Activated CD8-positive, alpha-beta memory T cell treated with anti-CD3 and anti-CD28 coated beads for 24 hours (primary cell): ENCODE measurements around the gene SFMBT2.

Experiments
- DNase-seq: peaks from one replicate; pipeline ENCODE4 v3.0.0-alpha.2; 2020

The SFMBT2 gene

GRCh38 chr10:7293378-7293920 is 117.4 kb downstream of the SFMBT2 start:
- DNase-seq, result no peak

DNA sequence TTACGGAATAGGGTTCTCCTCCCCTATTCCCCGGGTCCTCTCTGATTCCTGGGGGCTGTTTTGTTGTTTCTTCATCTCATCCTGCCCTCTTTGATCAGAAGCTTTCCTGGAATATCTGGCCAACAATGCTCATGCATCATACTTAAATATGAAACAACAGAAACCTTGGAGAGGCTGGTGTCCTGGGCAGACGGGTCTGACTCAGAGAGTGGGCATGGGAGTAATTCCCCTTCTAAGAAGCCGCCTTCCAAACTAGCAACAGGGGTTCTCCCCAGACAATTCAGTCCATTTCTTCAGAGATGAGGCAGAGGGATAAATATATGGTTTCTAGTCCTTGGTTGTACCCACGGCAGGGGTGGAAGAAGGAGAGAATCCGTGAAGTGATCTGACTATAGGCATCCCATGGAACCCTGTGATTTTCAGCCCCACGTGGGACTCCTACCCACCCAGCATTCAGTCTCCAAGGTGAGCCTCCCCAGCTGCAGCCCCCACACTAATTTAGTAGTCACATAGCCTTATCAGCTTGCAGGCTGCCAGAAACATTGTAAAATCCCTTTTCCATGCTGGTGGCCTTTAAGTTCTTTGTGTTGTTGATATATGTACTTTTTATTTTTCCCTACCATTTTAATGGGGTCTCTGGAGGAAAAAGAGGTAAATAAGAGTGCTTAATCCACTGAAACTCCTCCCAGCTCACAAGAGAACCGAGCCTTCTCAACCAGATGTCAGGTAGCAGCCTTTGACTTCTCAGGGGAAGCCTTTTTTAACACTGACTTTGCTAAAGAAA is 119.2 kb downstream of the SFMBT2 start:
- no peak for DNase-seq

- no peak for DNase-seq
Observed at GRCh38 chr10:7288060-7288690, 122.7 kb downstream of the SFMBT2 start.

DNA sequence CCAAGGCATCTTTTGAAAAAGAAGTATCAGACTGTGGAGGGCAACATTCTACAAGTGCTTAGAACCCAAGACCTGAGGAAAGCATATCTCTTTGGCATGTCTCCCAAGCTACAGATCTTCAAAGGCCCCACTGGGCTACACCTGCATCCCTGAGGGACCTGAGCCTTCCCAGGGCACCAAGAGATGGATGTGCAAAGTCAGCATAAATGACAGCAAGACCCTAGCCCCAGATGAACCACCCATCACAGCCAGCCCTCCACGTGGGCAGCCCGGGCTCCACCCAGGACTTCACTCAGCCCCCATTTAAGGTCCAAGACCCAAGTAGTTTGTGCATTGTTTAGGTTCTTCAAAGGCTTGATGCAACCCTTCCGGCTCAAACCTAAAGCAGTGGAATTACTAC is 123.5 kb downstream of the SFMBT2 start:
- no peak for DNase-seq

DNA sequence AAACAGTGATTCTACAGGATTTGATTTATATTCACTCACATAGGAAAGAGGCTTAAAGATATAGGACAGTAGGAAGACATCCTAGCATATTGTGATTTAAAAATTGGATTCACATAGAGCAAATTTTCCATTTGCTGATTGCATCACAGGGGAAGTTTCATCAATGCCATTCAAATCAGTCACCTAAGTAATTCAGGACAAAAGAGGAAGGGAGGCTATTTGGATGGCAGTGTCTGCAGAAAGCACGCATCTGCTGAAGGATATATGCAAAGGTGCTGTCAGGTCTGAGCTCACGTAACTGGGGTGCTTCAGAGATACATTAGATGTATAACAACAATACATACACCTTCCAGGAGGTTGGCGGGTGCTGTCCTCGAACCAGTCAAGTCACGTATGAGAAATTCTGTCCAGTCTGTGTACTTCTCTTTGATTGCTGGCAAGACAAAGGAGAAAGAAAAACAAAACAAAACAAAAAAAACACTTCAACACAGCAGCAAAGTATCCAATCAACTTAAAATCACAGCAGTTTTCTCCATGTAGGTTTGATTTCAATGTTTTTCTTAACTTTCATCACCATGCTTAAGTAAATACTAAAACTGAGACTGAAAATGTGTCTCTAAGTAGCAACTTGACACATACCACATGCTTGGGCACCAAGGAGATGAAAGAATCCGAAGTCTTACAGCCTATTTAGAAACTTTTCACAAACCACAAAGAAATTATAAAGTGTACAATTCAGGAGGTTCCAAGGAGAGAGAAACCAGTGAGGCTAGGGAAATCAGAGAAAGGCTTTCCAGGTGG is 125.1 kb downstream of the SFMBT2 start:
- DNase-seq, result no peak

GRCh38 chr10:7283246-7283645 is 127.6 kb downstream of the SFMBT2 start:
- DNase-seq, result no peak

- DNase-seq, result no peak
Observed at GRCh38 chr10:7282457-7282856, 128.4 kb downstream of the SFMBT2 start.

- no peak for DNase-seq
Observed at GRCh38 chr10:7281429-7281828, 129.4 kb downstream of the SFMBT2 start.

DNA sequence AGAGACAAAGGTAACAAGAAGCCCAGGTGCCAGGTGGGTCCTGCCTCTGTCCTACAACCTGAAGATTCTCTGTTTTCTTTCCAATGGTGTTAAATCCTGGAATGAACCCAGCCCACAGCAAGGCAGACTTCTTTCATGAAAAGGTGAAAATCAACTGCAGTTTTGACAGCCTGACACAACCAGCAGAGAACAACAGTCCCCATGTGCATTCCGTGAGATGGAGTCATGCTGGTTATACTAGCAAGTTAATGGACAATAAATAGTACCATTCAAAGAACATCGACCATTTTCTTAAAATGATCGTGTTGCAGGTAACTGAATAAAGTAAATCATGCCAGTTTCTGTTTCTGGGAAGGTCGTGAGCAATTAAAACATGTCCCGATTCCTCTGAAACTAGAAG is 131.5 kb downstream of the SFMBT2 start:
- DNase-seq, result no peak

- no peak for DNase-seq
Observed at GRCh38 chr10:7277867-7278266, 133.0 kb downstream of the SFMBT2 start.

DNA sequence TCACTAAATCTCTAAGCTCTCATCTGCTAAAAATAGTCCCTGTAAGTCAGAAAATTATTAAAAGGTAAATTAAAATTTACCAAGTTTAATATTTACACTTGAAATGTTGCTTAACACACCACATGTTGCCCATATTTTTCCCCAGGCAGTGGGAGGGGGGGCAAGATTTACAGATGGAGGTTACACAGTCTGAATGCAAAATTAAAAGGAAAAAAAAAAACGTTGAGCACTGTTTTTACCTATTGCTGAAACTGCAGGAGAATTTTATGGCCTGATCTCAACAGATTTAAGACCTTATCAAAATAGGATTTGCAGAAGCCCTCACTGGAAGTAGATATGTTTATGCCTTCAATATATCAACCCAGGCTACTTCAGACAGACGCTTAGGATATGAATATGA is 133.4 kb downstream of the SFMBT2 start:
- DNase-seq, result no peak

- no peak for DNase-seq
Observed at GRCh38 chr10:7275761-7276440, 134.9 kb downstream of the SFMBT2 start.

GRCh38 chr10:7274293-7274692 is 136.5 kb downstream of the SFMBT2 start:
- no peak for DNase-seq

DNA sequence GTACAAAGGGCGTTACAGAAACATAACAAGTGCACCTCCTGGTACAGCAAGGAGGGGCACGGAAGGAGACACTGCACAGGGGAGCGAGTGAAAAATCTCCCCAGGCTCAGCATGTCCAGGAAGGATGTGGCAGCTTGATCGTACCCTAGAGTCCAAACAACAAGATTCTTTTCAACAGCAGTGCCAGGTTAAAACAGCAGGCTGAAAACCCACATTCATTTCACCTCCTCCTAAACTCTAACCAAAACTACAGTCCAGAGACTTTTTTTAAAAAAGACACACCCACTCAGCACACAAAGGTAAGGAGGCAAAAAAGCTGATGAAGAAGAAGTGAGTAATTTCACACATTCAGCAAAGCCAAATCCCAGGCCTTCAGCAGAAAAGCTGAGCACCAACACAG is 138.8 kb downstream of the SFMBT2 start:
- DNase-seq, result no peak

DNA sequence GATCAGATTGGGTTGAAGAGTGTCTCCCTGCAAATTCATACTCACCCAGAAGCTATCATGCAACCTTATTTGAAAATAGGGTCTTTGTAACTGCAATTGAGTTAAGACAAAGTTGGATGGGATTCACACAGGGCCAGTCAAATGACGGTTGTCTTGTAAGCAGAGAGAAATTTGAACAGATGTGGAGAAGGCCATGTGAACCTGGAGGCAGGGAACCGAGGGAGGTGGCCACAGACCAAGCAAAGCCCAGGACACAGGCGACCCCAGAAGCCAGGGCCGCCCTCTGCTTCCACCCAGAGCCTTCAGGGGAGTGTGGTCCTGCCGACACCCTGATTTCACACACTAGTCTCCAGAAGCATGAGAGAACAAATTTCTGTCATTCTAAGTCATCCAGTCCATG is 140.8 kb downstream of the SFMBT2 start:
- DNase-seq, result no peak

DNA sequence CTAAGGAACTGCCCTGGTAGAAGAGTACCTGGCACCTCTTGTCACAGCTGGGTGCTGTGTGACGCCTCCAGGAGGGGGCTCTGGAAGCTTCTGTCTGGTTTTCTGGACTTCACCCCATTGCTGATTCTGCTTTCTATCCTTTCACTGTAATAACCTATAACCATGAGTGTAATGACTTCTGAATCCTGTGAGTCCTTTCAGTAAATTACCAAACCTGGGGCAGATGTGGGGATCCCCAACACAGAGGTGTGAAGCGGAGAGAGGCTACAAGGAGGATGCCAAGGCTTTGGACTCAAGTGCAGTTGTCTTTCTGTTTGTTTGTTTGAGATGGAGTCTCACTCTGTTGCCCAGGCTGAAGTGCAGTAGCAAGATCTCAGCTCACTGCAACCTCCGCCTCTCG is 143.7 kb downstream of the SFMBT2 start:
- no peak for DNase-seq

GRCh38 chr10:7265396-7266123 is 145.3 kb downstream of the SFMBT2 start:
- no peak for DNase-seq

DNA sequence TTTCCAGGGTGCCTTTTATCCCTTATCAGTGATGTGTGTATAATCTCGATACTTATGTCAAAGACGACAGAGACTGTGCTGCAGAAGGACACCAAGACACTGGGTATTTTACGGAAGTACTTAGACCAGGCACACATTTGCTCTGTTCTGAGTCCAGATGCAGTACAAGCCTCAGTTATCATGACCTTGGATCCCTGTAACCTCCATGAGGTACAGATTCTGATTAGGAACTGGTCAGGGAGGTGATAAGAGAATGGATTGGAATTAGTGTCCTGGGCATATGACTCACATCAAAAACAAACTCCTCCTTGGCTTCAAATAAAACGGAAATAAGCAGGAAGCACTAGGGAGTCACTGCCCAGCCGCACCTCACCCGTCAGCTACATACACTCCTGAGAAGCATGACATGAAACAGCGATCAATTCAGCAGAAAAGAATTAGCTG is 146.5 kb downstream of the SFMBT2 start:
- DNase-seq, result no peak

DNA sequence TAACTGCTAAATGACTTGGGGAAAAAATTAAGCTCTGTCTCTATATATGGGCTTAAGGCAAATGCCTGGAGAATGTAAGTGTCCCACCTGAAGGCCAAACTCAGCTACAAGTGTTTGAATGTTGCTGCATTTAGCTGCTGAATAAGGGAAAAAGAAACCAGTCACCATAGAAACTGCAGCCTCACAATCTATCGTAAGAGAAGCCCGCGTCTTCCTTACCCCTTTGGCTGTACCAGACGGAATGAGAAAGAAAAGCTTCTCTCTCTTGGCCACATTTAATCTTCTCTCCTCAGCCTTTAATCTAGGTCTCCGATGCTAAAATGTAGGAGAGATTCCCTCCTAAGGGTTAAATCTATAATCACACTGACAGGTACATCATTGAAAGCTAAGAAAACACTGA is 147.2 kb downstream of the SFMBT2 start:
- no peak for DNase-seq

DNA sequence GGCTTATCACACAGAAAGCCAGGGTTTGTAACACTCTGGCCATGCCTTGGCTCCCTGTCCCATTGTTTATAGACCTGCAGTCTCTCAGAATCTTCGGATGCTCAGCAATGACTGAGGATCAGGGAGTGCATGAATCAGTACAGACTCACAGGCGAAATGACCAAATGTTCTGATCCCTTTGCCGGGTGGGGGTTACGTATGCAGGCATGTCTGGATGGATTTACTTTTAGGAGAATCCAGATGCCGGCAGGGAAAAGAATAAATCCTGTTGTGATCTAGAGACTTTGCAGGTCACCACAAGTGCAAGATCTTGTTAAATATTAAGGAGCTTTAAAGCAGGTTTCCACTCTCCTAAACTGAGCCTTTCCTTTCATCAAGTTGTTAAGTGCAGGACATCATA is 149.5 kb downstream of the SFMBT2 start:
- no peak for DNase-seq

DNA sequence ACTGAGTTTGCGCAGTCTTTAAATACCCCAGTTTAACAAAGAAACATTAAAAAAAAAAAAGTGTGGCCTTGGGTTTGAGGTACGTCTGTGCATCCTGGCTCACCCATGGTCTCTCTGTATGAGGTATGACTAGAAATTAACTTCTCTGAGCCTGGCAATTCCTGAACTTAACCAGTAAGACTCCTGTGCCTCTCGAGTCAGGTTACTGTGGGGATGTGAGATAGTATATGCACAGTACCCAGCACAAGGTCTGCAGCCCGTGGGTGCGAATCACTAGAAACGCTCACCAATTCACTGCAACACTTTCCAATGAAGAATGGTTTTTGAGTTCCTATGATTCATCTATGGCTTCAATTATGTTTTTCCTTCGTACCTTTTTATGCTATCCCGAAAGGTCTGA is 149.9 kb downstream of the SFMBT2 start:
- no peak for DNase-seq

- no peak for DNase-seq
Observed at GRCh38 chr10:7260412-7260900, 150.4 kb downstream of the SFMBT2 start.
